ENCODE data around the gene EPC1.

EPC1 gene

GRCh38 chr10:32340596-32341180 is 6.3 kb downstream of the EPC1 start:
- in situ Hi-C loops (cut with MboI; ENCODE audit: low sequenced_read_pairs), result no loop called here

DNA sequence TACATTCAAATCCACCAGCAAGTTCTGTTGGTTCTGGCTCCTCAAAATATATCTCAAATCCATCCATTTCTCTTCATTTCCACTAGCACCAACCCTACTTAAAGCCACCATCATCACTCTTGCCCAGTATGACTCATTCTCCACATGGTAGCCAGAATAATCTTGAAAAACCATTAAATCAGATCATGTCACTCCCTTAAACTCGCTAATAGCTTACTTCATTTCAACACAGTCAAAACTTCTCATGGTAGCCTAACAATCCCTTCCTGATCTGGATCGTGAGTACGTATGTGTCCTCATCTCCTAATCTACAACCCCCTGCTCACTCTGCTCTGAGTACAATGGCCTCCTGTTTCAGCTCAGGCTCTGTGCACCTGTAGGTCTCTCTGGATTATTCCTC is 8.7 kb downstream of the EPC1 start:
- in situ Hi-C loops (cut with MboI; ENCODE audit: low sequenced_read_pairs), result no loop called here

DNA sequence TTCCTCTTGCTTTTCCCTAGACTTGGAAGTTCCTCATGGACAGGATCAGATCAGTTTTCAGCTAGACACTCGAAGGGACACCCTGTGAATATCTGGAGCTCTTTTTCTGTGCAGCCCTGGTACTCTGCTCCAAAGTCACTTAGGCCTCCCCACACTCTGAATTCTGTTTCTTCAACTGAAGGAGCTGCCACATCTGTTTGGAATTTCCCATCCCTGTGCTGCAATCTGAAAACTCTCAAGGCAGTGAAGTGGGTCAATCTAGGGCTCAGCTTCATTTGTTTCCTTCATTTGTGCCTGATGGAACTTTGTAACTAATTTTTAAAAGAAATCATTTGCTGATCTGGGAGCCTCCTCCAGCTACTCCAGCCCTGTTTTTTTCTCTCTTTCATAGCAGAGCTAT is 9.6 kb downstream of the EPC1 start:
- in situ Hi-C loops (cut with MboI; ENCODE audit: low sequenced_read_pairs), result no loop called here

GRCh38 chr10:32333849-32334248 is 13.1 kb downstream of the EPC1 start:
- in situ Hi-C loops (cut with MboI; ENCODE audit: low sequenced_read_pairs), result no loop called here

GRCh38 chr10:32332299-32332750 is 14.6 kb downstream of the EPC1 start:
- in situ Hi-C loops (cut with MboI; ENCODE audit: low sequenced_read_pairs), result no loop called here

- in situ Hi-C loops (cut with MboI; ENCODE audit: low sequenced_read_pairs), result no loop called here
Observed at GRCh38 chr10:32331606-32332005, 15.4 kb downstream of the EPC1 start.

DNA sequence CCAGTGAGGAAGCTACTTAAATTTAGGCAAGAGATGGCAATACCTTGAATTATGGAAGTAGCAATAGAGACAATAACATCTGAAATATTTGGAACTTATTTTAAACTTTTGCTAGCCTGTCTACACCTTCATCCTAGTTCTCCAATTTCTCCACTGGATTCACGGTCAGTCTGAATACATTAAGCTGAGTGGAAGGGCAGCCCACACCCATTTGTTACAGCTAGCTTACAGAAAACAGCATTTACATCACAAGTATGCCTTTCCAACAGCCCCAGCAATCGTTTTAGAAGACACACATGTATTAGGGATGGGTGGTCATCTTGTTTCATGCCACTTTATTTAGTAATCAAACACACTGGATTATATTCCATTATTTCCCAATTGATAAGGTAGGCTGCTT is 16.7 kb downstream of the EPC1 start:
- in situ Hi-C loops (cut with MboI; ENCODE audit: low sequenced_read_pairs), result no loop called here

DNA sequence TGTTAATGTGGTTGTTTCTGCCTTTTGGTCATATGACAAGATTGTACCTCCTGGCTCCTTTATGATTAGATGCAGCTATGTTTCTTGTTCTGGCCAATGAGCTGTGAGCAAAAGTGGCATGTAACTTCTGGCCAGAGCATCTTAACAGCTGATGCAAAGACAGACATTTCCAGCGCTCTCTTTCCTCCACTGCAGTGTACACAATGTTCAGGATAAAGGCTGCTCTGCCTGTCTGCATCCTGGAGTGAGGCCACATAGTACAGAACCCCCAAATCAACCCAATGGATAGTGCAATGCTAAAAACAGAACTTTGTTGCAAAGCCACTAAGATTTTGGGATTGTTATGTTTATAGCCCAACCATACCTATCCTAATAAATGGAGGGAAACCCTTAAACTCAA is 17.9 kb downstream of the EPC1 start:
- in situ Hi-C loops (cut with MboI; ENCODE audit: low sequenced_read_pairs), result no loop called here

DNA sequence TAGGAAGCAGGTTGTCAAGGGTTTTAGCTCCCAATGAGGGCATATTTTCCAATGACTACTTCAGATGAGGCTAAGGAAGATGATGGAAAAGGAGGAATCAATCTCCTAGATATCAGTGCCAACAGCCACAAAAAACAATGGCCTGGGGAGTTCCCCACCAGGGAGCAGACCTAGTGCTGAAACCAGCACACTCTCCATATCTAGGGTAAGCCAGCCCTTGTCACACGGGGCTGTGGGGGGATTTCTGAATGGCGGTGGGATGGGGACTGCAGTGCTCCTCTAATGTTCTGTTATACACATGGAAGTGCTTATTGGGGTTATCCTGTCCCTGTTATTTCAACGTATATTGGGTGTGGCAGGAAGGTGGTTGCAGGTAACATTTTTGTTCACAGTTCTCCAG is 18.5 kb downstream of the EPC1 start:
- in situ Hi-C loops (cut with MboI; ENCODE audit: low sequenced_read_pairs), result no loop called here

GRCh38 chr10:32327364-32327691 is 19.6 kb downstream of the EPC1 start:
- in situ Hi-C loops (cut with MboI; ENCODE audit: low sequenced_read_pairs), result no loop called here

GRCh38 chr10:32326680-32327363 is 20.1 kb downstream of the EPC1 start:
- in situ Hi-C loops (cut with MboI; ENCODE audit: low sequenced_read_pairs), result no loop called here

DNA sequence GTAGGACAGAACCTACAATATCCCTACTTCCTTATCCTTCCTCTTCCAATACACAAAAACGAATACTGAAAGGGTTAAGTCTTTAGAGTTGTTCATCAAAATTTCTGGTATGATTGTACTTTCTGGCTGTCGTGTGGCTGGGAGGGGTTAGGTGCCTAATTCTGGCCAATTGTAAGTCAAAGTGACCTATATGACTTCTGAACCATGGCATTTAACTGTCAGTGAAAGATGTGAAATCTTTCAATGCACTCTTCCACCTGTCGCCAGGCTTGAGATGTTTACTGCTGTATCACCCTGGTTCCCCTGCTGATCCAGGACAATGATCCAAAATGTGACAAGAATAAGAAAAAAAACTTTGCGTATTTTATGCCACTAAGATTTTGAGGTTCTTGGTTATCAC is 20.8 kb downstream of the EPC1 start:
- in situ Hi-C loops (cut with MboI; ENCODE audit: low sequenced_read_pairs), result no loop called here

DNA sequence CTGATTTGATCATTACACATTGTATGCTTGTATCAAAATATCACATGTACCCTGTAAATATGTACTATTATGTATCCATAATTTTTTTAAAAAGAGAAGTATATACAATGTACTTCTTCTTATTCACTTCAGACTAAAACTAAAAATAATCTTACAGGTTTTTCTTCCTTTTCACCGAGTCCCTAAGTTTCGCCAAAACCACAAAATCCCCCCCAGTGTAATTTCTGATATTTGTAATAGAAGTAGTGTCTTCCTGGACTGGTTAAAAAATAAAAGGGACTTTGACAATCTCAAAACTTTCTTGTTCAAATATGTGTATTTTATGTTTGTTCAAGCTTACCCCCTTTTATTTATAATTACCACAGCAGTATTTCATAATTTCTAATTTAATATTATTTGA is 23.9 kb downstream of the EPC1 start:
- in situ Hi-C loops (cut with MboI; ENCODE audit: low sequenced_read_pairs), result no loop called here

GRCh38 chr10:32321016-32321631 is 25.8 kb downstream of the EPC1 start:
- in situ Hi-C loops (cut with MboI; ENCODE audit: low sequenced_read_pairs), result no loop called here

DNA sequence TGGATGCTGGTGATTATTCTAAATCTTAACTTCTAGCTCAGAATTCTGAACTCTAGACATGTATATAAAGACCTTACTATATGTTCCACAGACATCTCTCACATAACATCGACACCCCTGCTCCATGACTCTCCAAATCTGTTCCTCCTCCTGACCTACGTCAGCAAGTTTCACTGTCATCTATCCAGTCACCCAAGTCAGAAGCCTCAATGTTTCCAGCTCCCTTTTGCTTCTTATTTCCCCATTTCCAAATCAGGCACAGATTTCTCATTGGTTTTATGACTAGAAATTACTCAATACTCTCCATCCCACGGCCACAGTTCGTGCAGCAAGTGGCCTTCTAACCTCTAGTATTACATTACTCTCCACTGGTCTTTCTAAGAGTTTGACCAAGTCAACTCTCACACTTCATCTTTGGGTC is 28.5 kb downstream of the EPC1 start:
- in situ Hi-C loops (cut with MboI; ENCODE audit: low sequenced_read_pairs), result no loop called here

DNA sequence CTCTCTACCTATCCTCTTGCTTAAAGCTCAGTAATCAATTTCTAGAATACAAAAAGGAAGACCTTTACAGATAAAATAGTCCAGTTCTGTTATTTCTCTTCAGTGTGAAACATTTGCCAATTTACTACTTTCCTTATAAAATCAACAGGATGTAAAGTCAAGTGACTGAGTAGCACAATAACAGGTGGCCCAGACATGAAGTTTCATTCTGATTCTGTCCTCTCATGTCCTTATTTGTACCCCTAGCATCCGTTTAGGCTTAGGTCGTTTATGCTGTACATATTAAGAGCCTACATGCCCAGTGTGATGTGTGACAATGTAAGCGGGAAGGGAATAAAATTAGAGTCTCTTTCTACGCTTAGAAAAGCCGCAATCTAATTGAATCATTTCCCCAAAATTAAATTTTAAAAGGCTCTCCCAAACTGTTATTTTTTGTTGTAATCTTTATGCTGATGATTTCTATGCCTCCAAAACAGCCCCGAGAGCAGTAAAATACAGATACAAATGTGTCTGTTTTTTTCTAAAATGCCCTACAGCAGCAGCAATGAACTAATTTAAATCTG is 29.1 kb downstream of the EPC1 start:
- in situ Hi-C loops (cut with MboI; ENCODE audit: low sequenced_read_pairs), result no loop called here

DNA sequence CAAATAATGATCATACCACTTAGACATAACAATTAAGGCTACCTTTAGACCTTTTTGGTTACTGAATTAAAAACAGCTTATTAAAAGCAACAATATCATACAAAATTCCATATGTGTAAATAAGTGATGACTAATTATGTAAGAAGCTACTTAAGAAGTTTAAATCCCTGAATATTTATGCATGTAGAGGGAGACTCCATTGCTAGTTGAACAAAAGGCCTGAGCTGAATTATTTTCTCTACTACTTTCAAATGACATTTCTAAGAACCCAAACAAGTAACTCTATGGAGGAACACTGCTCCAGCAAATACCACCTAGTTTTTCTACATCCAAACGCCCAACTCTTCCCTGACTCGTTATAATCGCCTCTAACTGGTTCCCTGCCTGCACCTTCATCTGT is 31.5 kb downstream of the EPC1 start:
- in situ Hi-C loops (cut with MboI; ENCODE audit: low sequenced_read_pairs), result no loop called here

- in situ Hi-C loops (cut with MboI; ENCODE audit: low sequenced_read_pairs), result no loop called here
Observed at GRCh38 chr10:32314588-32314987, 32.4 kb downstream of the EPC1 start.

DNA sequence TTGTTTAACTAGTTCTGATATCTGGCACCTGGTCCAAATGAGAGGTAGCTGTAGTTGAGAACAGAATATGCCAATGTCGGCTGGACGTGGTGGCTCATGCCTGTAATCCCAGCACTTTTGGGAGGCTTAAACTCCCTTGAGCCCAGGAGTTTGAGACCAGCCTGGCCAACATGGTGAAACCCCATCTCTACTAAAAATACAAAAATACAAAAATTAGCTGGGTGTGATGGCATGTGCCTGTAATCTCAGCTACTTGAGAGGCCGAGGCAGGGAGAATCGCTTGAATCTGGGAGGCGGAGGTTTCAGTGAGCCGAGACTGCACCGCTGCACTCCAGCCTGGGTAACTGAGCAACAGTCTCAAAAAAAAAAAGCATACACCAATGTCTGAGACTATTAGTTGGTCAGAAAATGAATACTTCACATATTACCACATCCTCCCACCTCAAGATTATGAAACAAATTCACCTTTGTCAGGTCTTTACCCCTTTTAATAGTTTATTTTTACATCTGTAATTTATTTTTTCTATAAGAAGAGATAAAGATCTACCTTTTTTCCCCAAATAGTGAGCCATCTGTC is 38.8 kb downstream of the EPC1 start:
- in situ Hi-C loops (cut with MboI; ENCODE audit: low sequenced_read_pairs), result no loop called here

- in situ Hi-C loops (cut with MboI; ENCODE audit: low sequenced_read_pairs), result no loop called here
Observed at GRCh38 chr10:32307609-32308008, 39.3 kb downstream of the EPC1 start.

DNA sequence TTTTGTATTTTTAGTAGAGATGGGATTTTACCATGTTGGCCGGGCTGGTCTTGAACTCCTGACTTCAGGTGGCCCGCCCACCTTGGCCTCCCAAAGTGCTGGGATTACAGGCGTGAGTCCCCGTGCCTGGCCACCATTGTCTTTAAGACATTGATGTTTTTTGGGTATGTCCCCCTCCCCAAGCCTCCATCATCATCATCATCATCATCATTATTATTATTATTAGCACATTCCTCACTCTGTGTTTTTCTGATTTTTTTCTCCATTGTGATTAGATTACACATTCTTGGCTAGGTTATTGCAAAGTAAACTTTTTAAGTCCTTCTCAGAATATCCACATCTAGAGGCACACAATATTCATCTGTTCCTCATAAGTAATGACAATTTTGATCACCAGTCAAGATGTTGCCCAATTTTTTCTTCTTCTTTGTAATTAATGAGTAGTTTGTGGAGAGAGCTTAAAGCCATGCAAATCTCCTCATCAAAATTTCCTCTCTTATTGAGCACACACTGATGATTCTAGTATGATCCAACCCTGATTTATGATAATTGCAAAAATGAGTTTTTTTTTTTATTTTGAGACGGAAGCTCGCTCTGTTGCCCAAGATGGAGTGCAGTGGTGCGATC is 47.5 kb downstream of the EPC1 start:
- in situ Hi-C loops (cut with MboI; ENCODE audit: low sequenced_read_pairs), result no loop called here
